ENCODE measurements around the gene DUSP10.

The DUSP10 gene

GRCh38 chr1:221714227-221715152, 27.4 kb downstream of the DUSP10 start:
- no peak for DNase-seq (ENCODE audit: low read depth in 2 of 2)

- DNase-seq (ENCODE audit: low read depth in 2 of 2): peak; percentile 66 to 68
Observed at GRCh38 chr1:221712776-221713431, 29.0 kb downstream of the DUSP10 start.

GRCh38 chr1:221712198-221712684, 29.6 kb downstream of the DUSP10 start:
- DNase-seq (ENCODE audit: low read depth in 2 of 2): no peak

GRCh38 chr1:221711656-221712055, 30.2 kb downstream of the DUSP10 start:
- no peak for DNase-seq (ENCODE audit: low read depth in 2 of 2)

- DNase-seq (ENCODE audit: low read depth in 2 of 2): no peak
Observed at GRCh38 chr1:221711063-221711577, 30.8 kb downstream of the DUSP10 start.

- DNase-seq (ENCODE audit: low read depth in 2 of 2): no peak
Observed at GRCh38 chr1:221709854-221710253, 32.0 kb downstream of the DUSP10 start.

- DNase-seq (ENCODE audit: low read depth in 2 of 2): peak; percentile 9 to 15
Observed at GRCh38 chr1:221708987-221709386, 32.9 kb downstream of the DUSP10 start.

- DNase-seq (ENCODE audit: low read depth in 2 of 2): peak; percentile 13 to 20
Observed at GRCh38 chr1:221708076-221708571, 33.8 kb downstream of the DUSP10 start.

GRCh38 chr1:221706876-221707582, 34.9 kb downstream of the DUSP10 start:
- no peak for DNase-seq (ENCODE audit: low read depth in 2 of 2)

GRCh38 chr1:221706191-221706590, 35.7 kb downstream of the DUSP10 start:
- DNase-seq (ENCODE audit: low read depth in 2 of 2): no peak

- DNase-seq (ENCODE audit: low read depth in 2 of 2): no peak
Observed at GRCh38 chr1:221704306-221704705, 37.6 kb downstream of the DUSP10 start.

GRCh38 chr1:221701570-221702186, 40.2 kb downstream of the DUSP10 start:
- DNase-seq (ENCODE audit: low read depth in 2 of 2): no peak

GRCh38 chr1:221700948-221701347, 40.9 kb downstream of the DUSP10 start:
- DNase-seq (ENCODE audit: low read depth in 2 of 2): no peak

- no peak for DNase-seq (ENCODE audit: low read depth in 2 of 2)
Observed at GRCh38 chr1:221700536-221700935, 41.4 kb downstream of the DUSP10 start.

- DNase-seq (ENCODE audit: low read depth in 2 of 2): no peak
Observed at GRCh38 chr1:221699978-221700519, 41.8 kb downstream of the DUSP10 start.

GRCh38 chr1:221699577-221699976, 42.3 kb downstream of the DUSP10 start:
- DNase-seq (ENCODE audit: low read depth in 2 of 2): no peak

- no peak for DNase-seq (ENCODE audit: low read depth in 2 of 2)
Observed at GRCh38 chr1:221698579-221699349, 43.1 kb downstream of the DUSP10 start.

- DNase-seq (ENCODE audit: low read depth in 2 of 2): no peak
Observed at GRCh38 chr1:221697923-221698425, 43.9 kb downstream of the DUSP10 start.

GRCh38 chr1:221696718-221697461, 45.0 kb downstream of the DUSP10 start:
- no peak for DNase-seq (ENCODE audit: low read depth in 2 of 2)

Data from stimulated activated CD8-positive, alpha-beta memory T cell treated with anti-CD3 and anti-CD28 coated beads, Interleukin-2, amount 100 ng/mL, for 1 hour (primary cell).